ENCODE data around the gene EGFR.

The EGFR gene

DNA sequence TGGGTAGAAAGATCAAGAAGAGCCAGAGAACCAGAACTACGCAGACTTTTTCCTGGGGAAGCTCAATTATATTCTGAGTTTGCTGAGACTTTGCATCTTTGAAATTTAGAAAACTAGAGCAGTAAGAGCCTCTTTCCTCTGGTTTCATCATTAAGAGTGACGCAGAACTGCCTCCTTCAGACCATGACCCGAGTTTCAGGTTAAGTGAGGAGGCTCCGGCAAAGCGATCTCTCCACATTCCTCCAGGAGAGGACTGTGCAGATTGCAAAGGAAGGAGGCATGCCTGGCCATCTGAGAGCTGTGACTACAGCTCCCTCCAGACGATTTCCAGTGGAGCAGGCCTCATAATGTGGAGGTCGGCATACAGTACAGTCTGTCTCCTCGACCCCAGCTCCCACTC, 230.5 kb downstream of the EGFR start:
- H3K4me3 ChIP-seq (ENCODE audit: low read length): no peak overlapping the region
- no peaks in the 10 kb centered on the region for H4K20me1 ChIP-seq (ENCODE audit: control insufficient read depth, insufficient read depth, low read depth, low read length)
- no peaks in the 10 kb centered on the region for H3F3A ChIP-seq (ENCODE audit: control insufficient read depth, insufficient read depth)
- no peaks in the 10 kb centered on the region for H3K9me2 ChIP-seq (replicated peaks; ENCODE audit: control insufficient read depth, low read length)
- TF ChIP-seq CTCF (IDR thresholded peaks at IDR 0.05; ENCODE audit: low read depth, low read length, poor library complexity, severe bottlenecking) (no peak), EZH2phosphoT487 (IDR thresholded peaks at IDR 0.05; ENCODE audit: borderline replicate concordance, low read length) (no peak)
- no peaks in the 10 kb centered on the region for H3K9me3 ChIP-seq (ENCODE audit: control insufficient read depth, insufficient read depth, low read length)
- peaks cover 20% of the 10 kb centered on the region for H3K27me3 ChIP-seq (ENCODE audit: control insufficient read depth, low read length)
- H3K4me1 ChIP-seq (ENCODE audit: control insufficient read depth, low read length): no peaks in the 10 kb centered on the region
- no peak overlapping the region for H3K4me2 ChIP-seq (ENCODE audit: low read length)
- no peaks in the 10 kb centered on the region for H3K36me3 ChIP-seq (ENCODE audit: control insufficient read depth, low read length)
- H3K27ac ChIP-seq (ENCODE audit: low read depth, low read length): no peak overlapping the region
- no peaks in the 10 kb centered on the region for H3K79me2 ChIP-seq (ENCODE audit: control insufficient read depth, low read length)

DNA sequence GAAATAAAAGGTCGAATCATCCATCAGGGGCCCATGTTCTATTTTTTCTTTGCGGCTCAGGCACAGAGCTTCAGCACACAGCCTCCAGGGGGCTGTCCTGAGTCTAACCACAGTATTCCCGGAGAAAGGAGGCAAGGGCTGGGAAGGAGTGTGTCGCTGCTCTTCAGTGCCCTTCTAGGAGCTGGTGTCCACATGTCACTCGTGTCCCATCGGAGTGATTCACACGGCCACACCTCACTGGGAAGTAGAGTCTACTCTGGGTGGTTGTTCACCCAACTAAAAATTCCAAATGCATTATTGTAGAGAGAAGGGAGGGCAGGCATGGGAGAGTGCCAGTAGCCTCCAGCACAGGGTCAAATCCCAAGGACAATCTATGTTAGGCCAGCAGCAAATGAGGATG, 231.5 kb downstream of the EGFR start:
- H3K36me3 ChIP-seq (ENCODE audit: control insufficient read depth, low read length): no peaks in the 10 kb centered on the region

DNA sequence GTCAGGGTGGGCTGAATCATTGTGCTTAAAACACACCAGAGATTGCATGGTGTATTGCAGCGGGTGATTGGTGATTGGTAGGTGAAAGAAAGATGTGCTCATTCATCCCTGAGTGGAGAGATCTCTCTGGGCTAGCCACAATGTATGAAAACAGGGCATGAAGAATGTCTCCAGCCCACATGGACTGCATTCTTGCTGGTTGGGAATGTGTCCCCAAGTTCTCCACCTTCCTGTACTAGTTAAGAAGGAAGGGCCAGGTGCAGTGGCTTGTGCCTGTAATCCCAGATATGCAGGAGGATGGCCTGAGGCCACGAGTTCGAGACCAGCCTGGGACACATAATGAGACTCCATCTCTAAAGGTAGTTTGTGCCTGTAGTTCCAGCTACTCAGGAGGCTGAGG, 232.5 kb downstream of the EGFR start:
- H3K4me2 ChIP-seq (ENCODE audit: low read length): no peak overlapping the region

More for the DNA sequence above, 231.5 kb downstream of the EGFR start:
- Histone ChIP-seq H3K27ac (ENCODE audit: low read depth, low read length) (no peak overlapping the region), H3F3A (ENCODE audit: control insufficient read depth, insufficient read depth) (no peaks in the 10 kb centered on the region), H3K4me3 (ENCODE audit: low read length) (no peak overlapping the region), H3K9me3 (ENCODE audit: control insufficient read depth, insufficient read depth, low read length) (no peaks in the 10 kb centered on the region), H3K27me3 (ENCODE audit: control insufficient read depth, low read length) (peaks cover 28% of the 10 kb centered on the region), H4K20me1 (ENCODE audit: control insufficient read depth, insufficient read depth, low read depth, low read length) (no peaks in the 10 kb centered on the region), H3K4me1 (ENCODE audit: control insufficient read depth, low read length) (peaks cover 9% of the 10 kb centered on the region), H3K79me2 (ENCODE audit: control insufficient read depth, low read length) (no peaks in the 10 kb centered on the region), H3K4me2 (ENCODE audit: low read length) (no peak overlapping the region), H3K9me2 (replicated peaks; ENCODE audit: control insufficient read depth, low read length) (no peaks in the 10 kb centered on the region)
- peak; percentile 52 for TF ChIP-seq CTCF (IDR thresholded peaks at IDR 0.05; ENCODE audit: low read depth, low read length, poor library complexity, severe bottlenecking)
- TF ChIP-seq EZH2phosphoT487 (IDR thresholded peaks at IDR 0.05; ENCODE audit: borderline replicate concordance, low read length): no peak

More for the DNA sequence above, 232.5 kb downstream of the EGFR start:
- no peaks in the 10 kb centered on the region for H3K79me2 ChIP-seq (ENCODE audit: control insufficient read depth, low read length)
- no peak overlapping the region for H3K27ac ChIP-seq (ENCODE audit: low read depth, low read length)
- H3K9me3 ChIP-seq (ENCODE audit: control insufficient read depth, insufficient read depth, low read length): no peaks in the 10 kb centered on the region
- H3K27me3 ChIP-seq (ENCODE audit: control insufficient read depth, low read length): peaks cover 33% of the 10 kb centered on the region
- H3K9me2 ChIP-seq (replicated peaks; ENCODE audit: control insufficient read depth, low read length): no peaks in the 10 kb centered on the region
- no peaks in the 10 kb centered on the region for H3K36me3 ChIP-seq (ENCODE audit: control insufficient read depth, low read length)
- H3F3A ChIP-seq (ENCODE audit: control insufficient read depth, insufficient read depth): no peaks in the 10 kb centered on the region
- TF ChIP-seq CTCF (IDR thresholded peaks at IDR 0.05; ENCODE audit: low read depth, low read length, poor library complexity, severe bottlenecking) (no peak), EZH2phosphoT487 (IDR thresholded peaks at IDR 0.05; ENCODE audit: borderline replicate concordance, low read length) (no peak)
- peaks cover 10% of the 10 kb centered on the region for H3K4me1 ChIP-seq (ENCODE audit: control insufficient read depth, low read length)
- no peaks in the 10 kb centered on the region for H4K20me1 ChIP-seq (ENCODE audit: control insufficient read depth, insufficient read depth, low read depth, low read length)
- no peak overlapping the region for H3K4me3 ChIP-seq (ENCODE audit: low read length)
